ENCODE data around the gene CXXC5. TPM values are rescaled to one million over a fixed set of nuclear protein-coding genes. Genes with fewer than 3 reads are reported as not detected.
"Not testable (repeated sequence)": the region's sequence is repeated elsewhere in the genome, so short reads cannot be mapped to it uniquely, and the experiment has no call there.

The CXXC5 gene
- total RNA-seq, 2 experiments from 2014 or later: 26.7 to 113 TPM

DNA sequence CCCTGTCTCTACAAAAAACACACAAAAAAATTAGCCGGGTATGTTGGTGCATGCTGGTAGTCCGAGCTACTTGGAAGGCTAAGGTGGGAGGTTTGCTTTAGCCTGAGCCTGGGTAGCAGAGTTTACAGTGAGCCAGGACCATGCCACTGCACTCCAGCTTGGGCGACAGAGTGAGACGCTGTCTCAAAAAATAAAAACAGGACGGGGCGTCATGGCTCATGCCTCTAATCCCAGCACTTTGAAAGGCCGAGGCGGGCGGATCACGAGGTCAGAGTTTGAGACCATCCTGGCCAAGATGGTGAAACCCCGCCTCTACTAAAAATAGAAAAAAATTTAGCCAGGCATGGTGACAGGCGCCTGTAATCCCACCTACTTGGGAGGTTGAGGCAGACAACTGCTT lies 46.7 kb upstream of the CXXC5 start:
- peaks cover 87% of the 10 kb centered on the region for H3K36me3 ChIP-seq (ENCODE audit: insufficient read depth, low read length)
- BruUV-seq (replicated peaks): no TSS peak
- H4K20me1 ChIP-seq (ENCODE audit: insufficient read depth, low read length): peaks cover 14% of the 10 kb centered on the region; the same call in 1 of the 2 replicates
- peaks cover 12% of the 10 kb centered on the region for H3K4me1 ChIP-seq (ENCODE audit: insufficient read depth, low read length, poor library complexity, severe bottlenecking)
- H3K79me2 ChIP-seq (ENCODE audit: insufficient read depth, low read depth, low read length): peaks cover 83% of the 10 kb centered on the region
- no peaks in the 10 kb centered on the region for H3K9me2 ChIP-seq (ENCODE audit: insufficient read depth, low read length)
- DNase-seq (ENCODE audit: low spot score): no peak
- no peak overlapping the region for H2AFZ ChIP-seq (ENCODE audit: low read length)
- intact Hi-C loops (cut with micrococcal nuclease; ENCODE audit: unreplicated experiment): no loop called here
- ChIA-PET POLR2A (no interaction called here), CTCF (ENCODE audit: unreplicated experiment) (no interaction called here)
- H3K4me2 ChIP-seq (ENCODE audit: low read length): no peak overlapping the region
- no peaks in the 10 kb centered on the region for H3K9me3 ChIP-seq (ENCODE audit: low read length)
- no peak overlapping the region for H3K27ac ChIP-seq (ENCODE audit: low read depth, low read length, poor library complexity, severe bottlenecking)
- no peak for TF ChIP-seq EZH2phosphoT487 (IDR thresholded peaks at IDR 0.05; ENCODE audit: borderline replicate concordance, low read depth, low read length)
- TF ChIP-seq CTCF (conservative IDR thresholded peaks at IDR 0.05; ENCODE audit: low read length): no peak
- H3K4me3 ChIP-seq (ENCODE audit: low read depth, low read length, poor library complexity, severe bottlenecking): no peak overlapping the region

DNA sequence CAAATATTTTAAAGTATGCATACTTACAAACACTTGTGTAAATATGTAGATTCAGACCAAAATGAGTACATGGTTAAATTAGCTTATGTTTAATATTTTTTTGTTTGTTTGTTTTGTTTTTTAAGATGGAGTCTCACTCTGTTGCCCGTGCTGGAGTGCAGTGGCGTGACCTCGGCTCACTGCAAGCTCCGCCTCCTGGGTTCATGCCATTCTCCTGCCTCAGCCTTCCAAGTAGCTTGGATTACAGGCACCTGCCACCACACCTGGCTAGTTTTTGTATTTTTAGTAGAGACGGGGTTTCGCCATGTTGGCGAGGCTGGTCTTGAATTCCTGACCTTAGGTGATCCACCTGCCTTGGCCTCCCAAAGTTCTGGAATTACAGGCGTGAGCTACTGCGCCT lies 46.2 kb upstream of the CXXC5 start:
- H2AFZ ChIP-seq (ENCODE audit: low read length); DNase-seq (ENCODE audit: low spot score); H3K9me3 ChIP-seq (ENCODE audit: low read length); H3K9me2 ChIP-seq (ENCODE audit: insufficient read depth, low read length); H3K27ac ChIP-seq (ENCODE audit: low read depth, low read length, poor library complexity, severe bottlenecking); H3K4me3 ChIP-seq (ENCODE audit: low read depth, low read length, poor library complexity, severe bottlenecking); intact Hi-C loops (cut with micrococcal nuclease; ENCODE audit: unreplicated experiment); BruUV-seq (replicated peaks); H3K4me2 ChIP-seq (ENCODE audit: low read length); CTCF ChIA-PET (ENCODE audit: unreplicated experiment): not testable (repeated sequence)
- H3K4me1 ChIP-seq (ENCODE audit: insufficient read depth, low read length, poor library complexity, severe bottlenecking): peaks cover 12% of the 10 kb centered on the region
- peaks cover 89% of the 10 kb centered on the region for H3K36me3 ChIP-seq (ENCODE audit: insufficient read depth, low read length)
- POLR2A ChIA-PET: interaction anchor here (0.7 kb wide), 2 partner anchors 100 to 247 kb away, joined by 3 to 4 read pairs; no protein-coding TSS in a partner anchor
- H4K20me1 ChIP-seq (ENCODE audit: insufficient read depth, low read length): peaks cover 14% of the 10 kb centered on the region; the same call in 1 of the 2 replicates
- H3K79me2 ChIP-seq (ENCODE audit: insufficient read depth, low read depth, low read length): peaks cover 83% of the 10 kb centered on the region

- H3K9me2 ChIP-seq (ENCODE audit: insufficient read depth, low read length): no peaks in the 10 kb centered on the region
- peaks cover under 1% of the 10 kb centered on the region for H3K4me1 ChIP-seq (ENCODE audit: insufficient read depth, low read length, poor library complexity, severe bottlenecking)
- H4K20me1 ChIP-seq (ENCODE audit: insufficient read depth, low read length): 0 out of 2 replicates have a peak, but pooled peaks cover 4% of the 10 kb centered on the region
- H2AFZ ChIP-seq (ENCODE audit: low read length): no peak overlapping the region
- H3K9me3 ChIP-seq (ENCODE audit: low read length): no peaks in the 10 kb centered on the region
- no peak overlapping the region for H3K4me2 ChIP-seq (ENCODE audit: low read length)
- DNase-seq (ENCODE audit: low spot score): no peak
- H3K79me2 ChIP-seq (ENCODE audit: insufficient read depth, low read depth, low read length): peaks cover 72% of the 10 kb centered on the region; the same call in 1 of the 2 replicates
- BruUV-seq (replicated peaks): no TSS peak
- CTCF ChIA-PET (ENCODE audit: unreplicated experiment): no interaction called here
- intact Hi-C loops (cut with micrococcal nuclease; ENCODE audit: unreplicated experiment): no loop called here
- no peak overlapping the region for H3K4me3 ChIP-seq (ENCODE audit: low read depth, low read length, poor library complexity, severe bottlenecking)
- TF ChIP-seq EZH2phosphoT487 (IDR thresholded peaks at IDR 0.05; ENCODE audit: borderline replicate concordance, low read depth, low read length) (no peak), CTCF (conservative IDR thresholded peaks at IDR 0.05; ENCODE audit: low read length) (no peak)
- POLR2A ChIA-PET: interaction anchor here (0.7 to 1.8 kb wide), 4 partner anchors 7 to 43 kb away, joined by 3 to 6 read pairs (median 5); no protein-coding TSS in a partner anchor
- no peak overlapping the region for H3K27ac ChIP-seq (ENCODE audit: low read depth, low read length, poor library complexity, severe bottlenecking)
- H3K36me3 ChIP-seq (ENCODE audit: insufficient read depth, low read length): peaks cover 81% of the 10 kb centered on the region
Observed at GRCh38 chr5:139605887-139606286, 42.3 kb upstream of the CXXC5 start.
